ENCODE data around the gene SLC16A12.

SLC16A12 gene

GRCh38 chr10:89563311-89563710 is 27.9 kb upstream of the SLC16A12 start:
- no peak for TF ChIP-seq CTCF (conservative IDR thresholded peaks at IDR 0.05; ENCODE audit: low read depth)
- ChIA-PET CTCF (interaction anchor here (1.1 to 2.0 kb wide), 3 partner anchors 93 to 137 kb away, joined by 4 to 11 read pairs (median 6); no protein-coding TSS in a partner anchor), POLR2A (ENCODE audit: low non-redundant PET) (no interaction called here)
- no peak overlapping the region for H3K27ac ChIP-seq
- DNase-seq (ENCODE audit: low spot score), result no peak

- no peak overlapping the region for H3K27ac ChIP-seq
- DNase-seq (ENCODE audit: low spot score), result no peak
- no peak for TF ChIP-seq CTCF (conservative IDR thresholded peaks at IDR 0.05; ENCODE audit: low read depth)
- ChIA-PET POLR2A (ENCODE audit: low non-redundant PET) (no interaction called here), CTCF (interaction anchor here (0.6 to 1.1 kb wide), 2 partner anchors 90 to 844 kb away, joined by 4 read pairs; no protein-coding TSS in a partner anchor)
Observed at GRCh38 chr10:89556600-89556999, 21.2 kb upstream of the SLC16A12 start.

- ChIA-PET POLR2A (ENCODE audit: low non-redundant PET) (no interaction called here), CTCF (interaction anchor here (1.1 kb wide), 1 partner anchor 90 kb away, joined by 4 read pairs; no protein-coding TSS in a partner anchor)
- no peak for DNase-seq (ENCODE audit: low spot score)
- TF ChIP-seq CTCF (conservative IDR thresholded peaks at IDR 0.05; ENCODE audit: low read depth), result no peak
- H3K27ac ChIP-seq, result no peak overlapping the region
Observed at GRCh38 chr10:89555688-89556445, 20.5 kb upstream of the SLC16A12 start.

GRCh38 chr10:89554433-89554832 is 19.0 kb upstream of the SLC16A12 start:
- DNase-seq (ENCODE audit: low spot score), result no peak
- no peak overlapping the region for H3K27ac ChIP-seq
- CTCF ChIA-PET, result interaction anchor here (0.7 to 1.1 kb wide), 2 partner anchors 140 to 330 kb away, joined by 3 to 5 read pairs; partner anchors contain the start of gene IFIT5
- no peak for TF ChIP-seq CTCF (conservative IDR thresholded peaks at IDR 0.05; ENCODE audit: low read depth)
- POLR2A ChIA-PET (ENCODE audit: low non-redundant PET), result no interaction called here

- DNase-seq (ENCODE audit: low spot score), result peak; percentile 82
- no peak for TF ChIP-seq CTCF (conservative IDR thresholded peaks at IDR 0.05; ENCODE audit: low read depth)
- POLR2A ChIA-PET (ENCODE audit: low non-redundant PET), result no interaction called here
- peak overlapping the region; percentile 94 for H3K27ac ChIP-seq
- CTCF ChIA-PET, result interaction anchor here (0.6 to 1.1 kb wide), 3 partner anchors 17 to 87 kb away, joined by 3 to 5 read pairs (median 5); no protein-coding TSS in a partner anchor
Observed at GRCh38 chr10:89553064-89553734, 17.8 kb upstream of the SLC16A12 start.

- CTCF ChIA-PET, result interaction anchor here (0.6 to 1.1 kb wide), 3 partner anchors 16 to 86 kb away, joined by 3 to 5 read pairs (median 3); no protein-coding TSS in a partner anchor
- no peak overlapping the region for H3K27ac ChIP-seq
- POLR2A ChIA-PET (ENCODE audit: low non-redundant PET), result no interaction called here
- TF ChIP-seq CTCF (conservative IDR thresholded peaks at IDR 0.05; ENCODE audit: low read depth), result no peak
- DNase-seq (ENCODE audit: low spot score), result no peak
Observed at GRCh38 chr10:89552213-89552612, 16.8 kb upstream of the SLC16A12 start.

Data from RWPE1 (cell line).